ENCODE measurements around the gene TARBP1.

Gene TARBP1

DNA sequence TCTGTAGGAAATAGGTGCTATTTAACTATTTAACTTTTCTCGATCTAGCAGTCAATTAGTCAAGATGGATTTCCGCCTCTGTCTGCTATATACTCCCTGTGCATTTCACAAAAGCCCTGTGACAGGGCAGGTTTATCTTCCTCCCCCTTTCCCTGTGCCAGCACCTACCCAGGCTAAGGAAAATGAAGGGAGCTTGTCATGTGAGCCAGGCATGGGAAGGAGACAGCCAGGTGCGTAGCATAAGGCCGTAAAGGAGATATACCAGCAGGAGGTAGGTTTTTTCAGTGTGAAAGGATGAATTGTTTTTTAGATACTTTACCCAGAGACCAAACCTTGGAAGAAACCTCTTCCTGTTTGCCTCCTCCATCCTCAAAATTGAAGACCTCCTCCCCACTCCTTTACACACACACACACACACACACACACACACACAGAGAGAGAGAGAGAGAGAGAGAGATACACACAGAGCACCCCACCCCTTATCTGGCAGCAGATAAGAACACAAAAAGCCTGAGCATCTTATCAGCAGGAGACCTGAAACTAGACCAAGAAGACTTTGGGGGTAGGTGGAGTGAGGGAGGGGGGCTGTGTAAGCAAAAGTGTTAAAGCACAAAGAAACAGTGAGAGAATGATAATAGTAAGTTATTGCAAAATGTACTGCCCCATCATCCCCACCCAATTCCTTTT is 12.0 kb upstream of the TARBP1 start:
- peaks cover 19% of the 10 kb centered on the region for H3K4me1 ChIP-seq (ENCODE audit: control insufficient read depth, insufficient read depth, low read length)
- H3K27ac ChIP-seq (ENCODE audit: low read depth, low read length), result no peak overlapping the region
- no peak overlapping the region for H3K9ac ChIP-seq (ENCODE audit: low read length)
- H3K36me3 ChIP-seq (ENCODE audit: control insufficient read depth, insufficient read depth, low read length), result no peaks in the 10 kb centered on the region
- no peaks in the 10 kb centered on the region for H3K9me3 ChIP-seq (ENCODE audit: control insufficient read depth, insufficient read depth, low read depth, low read length)
- H3K27me3 ChIP-seq (ENCODE audit: control insufficient read depth, insufficient read depth, low read length), result no peaks in the 10 kb centered on the region
- H3K4me3 ChIP-seq (ENCODE audit: low read depth, low read length), result no peak overlapping the region

DNA sequence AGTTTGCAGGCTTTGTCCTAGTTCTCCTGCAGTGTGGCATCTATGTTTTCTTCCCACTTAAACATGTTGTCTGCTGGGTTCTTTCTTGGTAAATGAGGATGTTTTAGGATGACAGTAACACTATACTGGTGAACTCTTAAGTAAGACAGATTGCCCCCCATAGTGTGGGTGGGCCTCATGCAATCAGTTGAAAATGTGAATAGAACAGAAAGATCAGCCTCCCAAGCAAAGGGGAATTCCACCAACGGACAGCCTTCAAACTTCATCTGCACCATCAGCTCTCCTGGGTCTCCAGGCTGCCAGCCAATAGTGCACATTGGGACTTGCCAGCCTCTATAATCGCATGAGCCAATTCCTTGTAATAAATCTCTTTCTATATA is 10.7 kb upstream of the TARBP1 start:
- H3K27ac ChIP-seq (ENCODE audit: low read depth, low read length), result no peak overlapping the region
- peaks cover 17% of the 10 kb centered on the region for H3K4me1 ChIP-seq (ENCODE audit: control insufficient read depth, insufficient read depth, low read length)
- H3K9me3 ChIP-seq (ENCODE audit: control insufficient read depth, insufficient read depth, low read depth, low read length), result no peaks in the 10 kb centered on the region

DNA sequence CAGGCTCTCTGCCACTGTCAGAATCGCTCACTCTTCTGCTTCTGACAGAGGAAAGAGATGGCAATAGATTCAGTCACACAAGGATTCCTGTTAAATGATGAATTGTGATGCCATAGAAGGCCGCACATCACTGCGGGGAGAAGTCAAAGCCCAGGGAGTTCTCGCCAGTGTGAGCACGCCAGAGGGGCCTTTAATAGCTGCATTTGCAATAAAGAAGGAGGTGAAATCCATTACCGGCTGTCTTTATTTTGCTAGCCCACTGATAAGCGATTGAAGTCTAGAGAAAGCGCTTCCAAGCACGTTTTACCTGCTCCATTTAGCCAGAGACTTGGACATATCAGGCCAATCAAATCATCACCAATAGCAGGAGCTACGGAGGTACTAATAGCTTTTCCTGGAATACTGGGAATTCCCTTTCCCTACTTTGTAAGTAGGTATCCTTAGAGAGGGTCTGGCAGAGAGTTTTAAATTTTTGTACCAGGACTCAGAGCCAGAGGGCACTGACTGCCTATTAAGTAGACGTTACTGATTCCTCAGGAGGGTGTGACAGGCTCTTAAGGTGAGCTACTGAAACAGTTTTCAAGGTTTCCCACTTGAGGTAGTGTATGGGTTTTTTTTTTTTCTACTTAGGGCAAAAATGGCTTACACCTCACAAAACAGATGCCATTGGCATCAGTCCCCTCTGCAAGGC is 10.2 kb upstream of the TARBP1 start:
- H3K36me3 ChIP-seq (ENCODE audit: control insufficient read depth, insufficient read depth, low read length), result no peaks in the 10 kb centered on the region
- peaks cover 17% of the 10 kb centered on the region for H3K4me1 ChIP-seq (ENCODE audit: control insufficient read depth, insufficient read depth, low read length)
- no peak overlapping the region for H3K27ac ChIP-seq (ENCODE audit: low read depth, low read length)
- no peaks in the 10 kb centered on the region for H3K9me3 ChIP-seq (ENCODE audit: control insufficient read depth, insufficient read depth, low read depth, low read length)
- no peak overlapping the region for H3K4me3 ChIP-seq (ENCODE audit: low read depth, low read length)
- H3K9ac ChIP-seq (ENCODE audit: low read length), result no peak overlapping the region
- peaks cover 4% of the 10 kb centered on the region; the same call in 1 of the 2 replicates for H3K27me3 ChIP-seq (ENCODE audit: control insufficient read depth, insufficient read depth, low read length)

More for the DNA sequence above, 10.7 kb upstream of the TARBP1 start:
- Histone ChIP-seq H3K36me3 (ENCODE audit: control insufficient read depth, insufficient read depth, low read length) (no peaks in the 10 kb centered on the region), H3K9ac (ENCODE audit: low read length) (no peak overlapping the region), H3K4me3 (ENCODE audit: low read depth, low read length) (no peak overlapping the region), H3K27me3 (ENCODE audit: control insufficient read depth, insufficient read depth, low read length) (no peaks in the 10 kb centered on the region)

DNA sequence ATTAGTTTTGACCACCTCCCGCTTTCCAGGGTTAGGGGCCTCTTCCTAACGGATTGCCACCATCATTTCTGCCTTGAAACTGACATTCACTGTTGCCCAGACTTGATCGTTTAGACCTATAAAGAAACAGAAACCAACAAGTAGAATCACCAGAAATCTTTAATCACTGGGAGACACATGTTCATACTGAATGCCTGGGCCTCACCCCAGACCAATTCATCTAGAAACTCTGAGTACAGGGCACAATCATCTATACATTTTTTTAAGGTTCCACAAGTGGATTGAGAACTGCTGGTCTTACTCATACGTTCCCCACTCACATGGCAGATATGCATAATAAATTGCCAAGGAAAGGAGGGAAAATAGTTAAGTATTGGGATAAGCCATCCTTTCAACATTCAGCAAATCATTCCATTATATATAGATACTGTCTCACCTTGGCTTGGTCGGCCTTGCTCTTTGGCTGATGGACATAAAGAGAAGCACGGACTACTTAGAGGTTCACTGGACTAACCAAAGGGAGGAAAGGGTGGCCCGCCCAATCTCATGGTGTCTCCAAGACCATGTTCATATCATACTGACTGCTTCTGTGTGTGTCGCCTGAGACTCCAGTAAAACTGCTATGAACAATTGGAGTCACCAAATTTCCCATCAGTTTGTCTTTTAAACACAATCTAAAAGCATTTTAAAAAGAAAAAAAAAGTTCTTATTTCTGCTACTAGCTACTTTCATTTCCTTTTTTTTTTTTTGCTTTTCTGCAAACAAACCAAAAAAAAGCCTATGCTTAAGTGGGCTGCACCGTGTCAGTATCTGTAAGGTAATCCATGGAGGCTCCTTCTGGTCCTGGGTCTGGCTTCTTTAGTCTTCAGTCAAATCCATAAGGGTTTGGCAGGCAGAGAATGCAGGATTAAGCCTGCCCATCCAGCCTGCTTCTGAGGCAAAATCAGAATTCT is 9.4 kb upstream of the TARBP1 start:
- peaks cover 17% of the 10 kb centered on the region for H3K4me1 ChIP-seq (ENCODE audit: control insufficient read depth, insufficient read depth, low read length)
- H3K36me3 ChIP-seq (ENCODE audit: control insufficient read depth, insufficient read depth, low read length), result no peaks in the 10 kb centered on the region
- no peak overlapping the region for H3K27ac ChIP-seq (ENCODE audit: low read depth, low read length)

DNA sequence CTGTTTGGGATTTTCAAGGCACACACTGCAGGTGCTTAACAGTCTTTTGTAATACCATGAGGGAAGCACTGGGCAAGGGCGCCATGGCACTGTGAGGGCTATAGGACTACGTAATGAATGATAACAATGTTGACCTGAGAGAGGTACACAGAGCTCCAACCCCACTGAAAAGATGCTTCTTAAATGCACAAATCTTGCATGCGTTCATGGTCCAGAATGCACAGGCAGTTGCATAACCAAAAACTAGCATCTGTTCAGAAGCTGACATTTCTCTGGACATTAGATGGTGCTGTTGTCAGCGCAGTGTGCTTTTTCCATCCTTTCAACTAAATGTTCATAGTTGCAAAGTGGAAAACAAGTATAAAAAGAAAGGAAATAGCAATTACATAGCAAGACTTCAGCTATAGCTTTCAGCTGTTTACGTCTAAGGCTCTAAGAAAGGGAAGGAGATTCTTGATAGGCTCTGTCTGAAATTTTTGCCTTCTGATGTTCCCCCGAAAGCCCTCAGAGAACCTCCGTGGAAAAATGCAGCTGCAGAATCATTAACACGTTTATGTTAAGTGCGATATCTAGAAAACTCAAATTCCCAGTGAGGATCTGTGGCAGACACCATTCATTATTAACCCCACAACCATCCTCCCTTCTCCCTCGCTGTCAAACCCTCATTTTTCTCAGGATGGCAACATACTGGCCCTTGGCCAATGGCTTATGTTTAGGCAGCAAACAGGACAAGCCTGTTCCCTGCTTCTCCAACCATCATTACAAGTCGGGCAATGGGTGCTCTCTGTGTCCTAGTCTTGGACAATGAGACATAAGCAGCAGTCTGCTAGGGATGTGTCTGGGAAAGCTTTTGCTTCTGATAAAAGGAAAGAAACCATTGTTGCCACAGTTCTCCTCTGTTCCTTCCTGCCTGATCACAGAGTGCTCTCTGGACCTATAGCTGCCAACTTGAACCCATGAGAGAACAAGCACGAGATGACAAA is 8.2 kb upstream of the TARBP1 start:
- H3K27ac ChIP-seq (ENCODE audit: low read depth, low read length), result no peak overlapping the region

More for the DNA sequence above, 9.4 kb upstream of the TARBP1 start:
- no peak overlapping the region for H3K9ac ChIP-seq (ENCODE audit: low read length)
- peaks cover 5% of the 10 kb centered on the region; the same call in 1 of the 2 replicates for H3K27me3 ChIP-seq (ENCODE audit: control insufficient read depth, insufficient read depth, low read length)
- no peak overlapping the region for H3K4me3 ChIP-seq (ENCODE audit: low read depth, low read length)
- H3K9me3 ChIP-seq (ENCODE audit: control insufficient read depth, insufficient read depth, low read depth, low read length), result no peaks in the 10 kb centered on the region

DNA sequence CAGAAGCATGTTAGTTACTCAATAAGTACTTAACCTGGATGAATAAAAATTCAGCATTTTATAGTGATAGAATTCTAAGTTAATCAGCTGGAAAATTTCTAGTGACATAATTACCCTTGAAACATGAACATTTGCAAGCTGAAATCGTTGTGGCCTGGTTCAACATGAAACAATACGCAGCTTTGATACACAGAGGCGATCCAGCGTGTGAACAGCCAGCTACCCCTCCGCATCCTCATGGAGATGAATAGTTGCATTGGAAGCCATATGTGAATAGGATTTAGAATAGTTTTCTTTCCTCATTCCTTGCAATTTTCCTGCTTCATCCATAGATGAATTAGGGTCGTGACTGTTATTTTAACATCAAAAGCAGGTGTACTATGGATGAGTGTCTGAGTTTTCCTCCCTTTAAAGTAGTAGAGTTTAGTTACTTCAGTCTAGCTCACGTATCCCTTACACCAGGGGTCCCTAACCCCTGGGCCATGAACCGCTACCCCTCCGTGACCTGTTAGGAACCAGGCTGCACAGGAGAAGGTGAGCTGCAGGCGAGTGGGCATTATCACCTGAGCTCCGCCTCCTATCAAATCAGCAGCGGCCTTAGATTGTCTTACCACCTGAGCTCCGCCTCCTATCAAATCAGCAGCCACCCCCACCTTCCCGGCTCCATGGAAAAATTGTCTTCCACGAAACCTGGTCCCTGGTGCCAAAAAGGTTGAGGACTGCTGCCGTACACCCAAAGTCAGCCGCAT is 6.2 kb upstream of the TARBP1 start:
- Histone ChIP-seq H3K9me3 (ENCODE audit: control insufficient read depth, insufficient read depth, low read depth, low read length) (no peaks in the 10 kb centered on the region), H3K9ac (ENCODE audit: low read length) (no peak overlapping the region), H3K27me3 (ENCODE audit: control insufficient read depth, insufficient read depth, low read length) (peaks cover 22% of the 10 kb centered on the region), H3K36me3 (ENCODE audit: control insufficient read depth, insufficient read depth, low read length) (no peaks in the 10 kb centered on the region), H3K4me3 (ENCODE audit: low read depth, low read length) (no peak overlapping the region), H3K4me1 (ENCODE audit: control insufficient read depth, insufficient read depth, low read length) (peaks cover 7% of the 10 kb centered on the region; the same call in 1 of the 2 replicates), H3K27ac (ENCODE audit: low read depth, low read length) (no peak overlapping the region)

More for the DNA sequence above, 8.2 kb upstream of the TARBP1 start:
- Histone ChIP-seq H3K4me3 (ENCODE audit: low read depth, low read length) (no peak overlapping the region), H3K9me3 (ENCODE audit: control insufficient read depth, insufficient read depth, low read depth, low read length) (no peaks in the 10 kb centered on the region), H3K4me1 (ENCODE audit: control insufficient read depth, insufficient read depth, low read length) (peaks cover 17% of the 10 kb centered on the region), H3K9ac (ENCODE audit: low read length) (no peak overlapping the region), H3K27me3 (ENCODE audit: control insufficient read depth, insufficient read depth, low read length) (peaks cover 17% of the 10 kb centered on the region), H3K36me3 (ENCODE audit: control insufficient read depth, insufficient read depth, low read length) (no peaks in the 10 kb centered on the region)

DNA sequence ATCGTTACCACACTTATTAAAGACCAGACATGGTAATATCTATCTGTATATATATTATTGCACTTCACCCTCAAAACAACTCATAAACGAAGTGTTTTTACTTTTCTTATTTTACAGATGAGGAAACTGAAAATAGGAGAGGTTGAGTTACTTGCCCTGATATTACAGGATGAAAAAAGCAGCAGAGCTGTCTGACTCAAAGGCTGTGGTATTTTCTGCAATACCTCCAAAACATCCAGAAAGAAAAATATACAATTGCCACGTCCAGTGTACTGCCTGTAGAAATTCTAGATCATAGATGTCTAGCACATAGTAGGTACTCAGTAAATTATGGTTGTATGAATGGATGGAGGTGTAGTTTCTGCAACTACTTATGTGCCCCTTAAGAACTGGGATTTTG is 5.2 kb upstream of the TARBP1 start:
- H3K4me3 ChIP-seq (ENCODE audit: low read depth, low read length), result no peak overlapping the region
- no peaks in the 10 kb centered on the region for H3K9me3 ChIP-seq (ENCODE audit: control insufficient read depth, insufficient read depth, low read depth, low read length)
- H3K27ac ChIP-seq (ENCODE audit: low read depth, low read length), result no peak overlapping the region
- H3K9ac ChIP-seq (ENCODE audit: low read length), result no peak overlapping the region
- H3K36me3 ChIP-seq (ENCODE audit: control insufficient read depth, insufficient read depth, low read length), result no peaks in the 10 kb centered on the region
- H3K27me3 ChIP-seq (ENCODE audit: control insufficient read depth, insufficient read depth, low read length), result peaks cover 22% of the 10 kb centered on the region
- peaks cover 7% of the 10 kb centered on the region for H3K4me1 ChIP-seq (ENCODE audit: control insufficient read depth, insufficient read depth, low read length)

DNA sequence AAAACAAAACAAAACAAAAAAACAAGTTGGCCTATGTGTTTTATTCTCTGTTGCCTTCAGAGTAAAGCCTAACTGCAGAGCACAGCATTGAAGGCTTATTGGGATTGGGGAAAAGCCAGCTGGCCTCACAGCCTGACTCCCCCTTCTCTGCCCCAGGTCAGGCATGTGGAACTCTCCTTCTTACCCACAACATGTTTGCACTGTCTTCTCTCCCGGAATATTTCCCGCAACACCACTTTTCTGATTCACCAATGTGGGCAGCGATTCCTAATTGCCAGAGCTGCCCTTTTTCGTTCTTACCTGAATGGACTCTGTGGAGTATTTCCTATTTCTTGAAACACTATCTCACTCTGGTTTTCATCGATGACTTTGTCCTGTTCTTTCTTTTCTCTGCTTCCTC is 2.8 kb upstream of the TARBP1 start:
- no peaks in the 10 kb centered on the region for H3K9me3 ChIP-seq (ENCODE audit: control insufficient read depth, insufficient read depth, low read depth, low read length)
- H3K27ac ChIP-seq (ENCODE audit: low read depth, low read length), result no peak overlapping the region
- H3K4me3 ChIP-seq (ENCODE audit: low read depth, low read length), result no peak overlapping the region
- peaks cover 22% of the 10 kb centered on the region for H3K27me3 ChIP-seq (ENCODE audit: control insufficient read depth, insufficient read depth, low read length)
- no peak overlapping the region for H3K9ac ChIP-seq (ENCODE audit: low read length)
- peaks cover 10% of the 10 kb centered on the region for H3K4me1 ChIP-seq (ENCODE audit: control insufficient read depth, insufficient read depth, low read length)
- H3K36me3 ChIP-seq (ENCODE audit: control insufficient read depth, insufficient read depth, low read length), result no peaks in the 10 kb centered on the region

DNA sequence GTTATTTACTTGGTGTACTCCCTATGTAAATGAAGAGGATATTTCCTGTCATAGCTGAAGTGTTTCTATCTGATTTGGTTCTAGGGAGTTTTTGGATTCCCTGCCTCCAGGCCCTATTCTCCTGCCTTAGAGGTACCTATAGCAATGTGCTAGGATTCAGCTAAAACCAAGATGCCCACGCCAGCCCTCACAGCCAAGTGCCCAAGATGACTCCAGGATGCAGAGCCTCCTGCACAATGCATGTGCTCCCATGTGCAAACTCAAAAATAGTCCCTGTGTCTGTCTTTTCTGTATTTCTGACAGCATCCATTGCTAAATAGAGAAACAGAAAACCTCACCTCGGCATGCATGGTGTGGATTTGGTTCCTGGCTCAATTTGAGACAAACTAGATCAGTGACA is 887 bp upstream of the TARBP1 start:
- Histone ChIP-seq H3K9me3 (ENCODE audit: control insufficient read depth, insufficient read depth, low read depth, low read length) (no peaks in the 10 kb centered on the region), H3K27me3 (ENCODE audit: control insufficient read depth, insufficient read depth, low read length) (peaks cover 22% of the 10 kb centered on the region), H3K36me3 (ENCODE audit: control insufficient read depth, insufficient read depth, low read length) (no peaks in the 10 kb centered on the region), H3K9ac (ENCODE audit: low read length) (no peak overlapping the region), H3K4me3 (ENCODE audit: low read depth, low read length) (no peak overlapping the region), H3K4me1 (ENCODE audit: control insufficient read depth, insufficient read depth, low read length) (peaks cover 20% of the 10 kb centered on the region), H3K27ac (ENCODE audit: low read depth, low read length) (no peak overlapping the region)

DNA sequence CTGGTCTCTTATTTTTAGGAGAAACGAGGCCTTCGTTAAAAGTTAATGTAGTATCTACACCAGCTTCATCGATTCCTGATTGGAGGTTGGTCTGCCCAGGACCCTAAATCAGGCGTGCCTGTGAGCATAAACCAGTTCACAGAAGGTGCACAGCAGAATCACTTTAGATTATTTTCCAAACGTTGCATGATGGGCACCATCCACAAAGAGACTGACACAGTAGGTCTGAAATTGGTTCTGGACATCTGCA is 256 bp upstream of the TARBP1 start:
- Histone ChIP-seq H3K9me3 (ENCODE audit: control insufficient read depth, insufficient read depth, low read depth, low read length) (no peaks in the 10 kb centered on the region), H3K9ac (ENCODE audit: low read length) (peak overlapping the region; percentile 81), H3K27me3 (ENCODE audit: control insufficient read depth, insufficient read depth, low read length) (peaks cover 19% of the 10 kb centered on the region), H3K4me3 (ENCODE audit: low read depth, low read length) (peak overlapping the region; percentile 66), H3K36me3 (ENCODE audit: control insufficient read depth, insufficient read depth, low read length) (no peaks in the 10 kb centered on the region), H3K27ac (ENCODE audit: low read depth, low read length) (no peak overlapping the region), H3K4me1 (ENCODE audit: control insufficient read depth, insufficient read depth, low read length) (peaks cover 22% of the 10 kb centered on the region)
